Pons (tissue), 1 donor: ENCODE measurements around the gene CNN3.
"Not testable (repeated sequence)": the region's sequence is repeated elsewhere in the genome, so short reads cannot be mapped to it uniquely, and the experiment has no call there.

Experiments used
- DNase-seq: peaks from one replicate; pipeline ENCODE4 v3.0.0-alpha.2; 2016; ENCODE audit warnings: low spot score

CNN3 gene

DNA sequence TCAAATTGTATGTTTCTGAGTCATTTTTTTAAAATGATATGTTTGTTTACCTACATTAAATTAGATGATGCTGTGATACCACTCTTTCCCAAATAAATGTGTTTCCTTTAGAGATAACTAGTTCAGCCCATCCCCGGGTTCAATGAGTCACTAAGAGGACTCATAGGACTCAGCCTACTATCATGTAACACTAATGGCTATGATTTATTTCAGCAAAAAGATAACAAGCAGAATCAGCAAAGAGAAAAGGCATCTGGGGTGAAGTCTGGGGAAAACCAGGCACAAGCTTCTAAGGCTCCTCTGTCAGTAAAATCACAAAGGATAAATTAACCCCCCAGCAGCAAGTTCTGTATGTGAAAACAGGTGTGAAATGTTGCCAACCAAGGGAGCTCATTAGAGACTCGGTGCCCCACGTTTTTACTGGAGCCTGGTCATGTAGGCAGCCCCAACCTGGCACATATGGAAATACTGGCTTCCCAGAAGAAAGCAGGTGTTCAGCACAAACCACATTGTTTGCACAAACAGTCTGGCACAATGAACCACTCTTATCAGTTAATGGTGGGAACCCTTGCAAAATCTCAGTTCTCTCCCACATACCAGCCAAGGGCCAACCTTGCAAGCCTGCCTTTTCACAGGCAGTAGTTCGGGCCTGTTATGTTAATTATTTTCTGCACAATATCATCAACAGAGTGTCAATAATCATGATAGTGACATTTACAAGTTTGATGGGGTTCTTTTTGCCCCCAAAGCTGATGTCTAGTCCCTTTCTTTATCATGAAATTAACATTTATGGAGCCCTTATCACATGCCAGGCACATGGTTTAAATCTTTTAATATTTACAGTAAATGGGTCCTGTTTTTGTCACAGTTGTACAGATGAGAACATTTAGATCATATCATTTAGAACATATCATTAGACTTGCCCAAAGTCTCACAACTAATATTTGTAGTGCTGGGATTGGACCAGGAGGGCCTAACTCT lies 23.1 kb upstream of the CNN3 start:
- DNase-seq, result no peak

DNA sequence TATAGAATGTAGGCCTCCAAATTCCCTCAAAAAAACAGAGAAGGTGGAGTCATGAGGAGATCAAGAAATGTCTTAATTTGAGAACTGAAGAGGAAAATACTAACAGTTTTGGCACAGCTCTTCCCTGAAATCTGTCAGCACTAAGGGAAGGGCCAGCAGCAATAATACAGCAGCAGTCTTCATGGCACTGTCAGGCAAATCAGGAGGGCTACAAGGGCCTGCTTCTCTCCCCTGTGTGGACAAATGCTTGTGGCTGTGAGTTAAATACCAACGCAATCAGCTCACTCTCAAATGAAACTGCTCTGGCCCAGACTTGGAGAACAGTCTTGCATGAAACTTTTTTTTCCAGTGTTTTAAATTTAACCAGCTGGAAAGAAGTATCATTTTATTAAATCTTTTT lies 20.5 kb upstream of the CNN3 start:
- DNase-seq, result no peak

DNA sequence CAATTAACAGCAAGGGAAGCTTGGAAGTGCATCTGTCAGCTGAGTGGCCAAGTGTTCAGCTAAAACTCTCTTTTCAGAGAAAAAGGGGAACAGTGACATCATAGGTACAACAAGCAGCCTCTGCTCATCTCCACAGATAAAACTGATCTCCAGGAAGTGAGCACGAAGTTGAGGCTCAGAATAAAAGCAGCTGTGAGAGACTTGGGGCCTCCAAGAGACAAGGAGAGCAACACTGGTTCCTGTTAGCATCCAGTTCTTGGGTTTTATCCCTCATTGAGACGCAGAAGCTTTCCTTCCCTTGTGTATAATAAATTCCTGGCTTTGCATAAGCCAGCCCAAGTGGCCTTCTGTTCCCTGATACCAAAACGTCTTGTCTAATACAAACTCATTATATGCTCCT lies 20.0 kb upstream of the CNN3 start:
- no peak for DNase-seq

DNA sequence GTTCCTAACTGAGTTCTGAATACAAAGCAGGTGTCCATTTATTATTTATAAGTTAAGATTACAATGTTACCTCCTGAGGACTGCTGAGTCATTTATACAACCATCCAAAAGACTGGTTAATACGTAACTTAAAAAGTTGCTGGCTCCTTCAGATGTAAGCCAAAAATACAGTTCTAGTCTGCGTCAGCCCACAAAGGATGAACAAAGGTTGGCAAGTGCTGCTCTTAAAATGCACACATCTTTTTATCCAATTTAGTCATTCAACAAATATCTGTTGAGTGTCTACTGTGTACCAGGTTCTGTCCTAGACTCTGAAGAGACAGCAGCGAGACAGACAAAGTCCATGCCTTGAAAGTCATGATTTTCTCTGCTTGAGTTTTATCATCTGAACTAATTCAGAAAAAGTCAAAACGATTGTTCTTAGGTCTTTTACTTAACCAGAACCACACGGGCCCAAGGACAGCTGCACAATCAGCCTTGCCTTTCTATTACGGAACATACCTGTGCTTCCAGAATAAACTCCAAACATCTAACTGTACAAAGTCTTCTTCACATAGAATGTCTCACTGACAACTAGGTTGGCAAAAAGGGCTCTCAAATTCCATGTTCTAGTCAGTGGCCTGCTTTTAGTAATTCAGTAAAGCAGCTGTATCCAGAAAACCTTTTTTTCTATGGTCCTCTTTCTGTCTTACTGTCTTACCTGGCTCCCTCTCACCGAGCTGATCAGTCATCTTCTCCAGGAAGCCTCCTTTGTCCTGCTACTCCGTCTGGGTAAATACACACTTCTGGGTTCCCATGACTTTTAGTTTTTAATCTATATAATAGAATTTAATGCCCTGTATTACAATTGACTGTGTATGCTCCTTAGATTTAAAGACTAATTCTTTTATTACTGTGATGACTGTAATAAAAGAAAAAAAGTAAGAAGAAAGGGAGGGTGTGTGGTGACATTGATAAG lies 15.5 kb upstream of the CNN3 start:
- DNase-seq, result no peak

DNA sequence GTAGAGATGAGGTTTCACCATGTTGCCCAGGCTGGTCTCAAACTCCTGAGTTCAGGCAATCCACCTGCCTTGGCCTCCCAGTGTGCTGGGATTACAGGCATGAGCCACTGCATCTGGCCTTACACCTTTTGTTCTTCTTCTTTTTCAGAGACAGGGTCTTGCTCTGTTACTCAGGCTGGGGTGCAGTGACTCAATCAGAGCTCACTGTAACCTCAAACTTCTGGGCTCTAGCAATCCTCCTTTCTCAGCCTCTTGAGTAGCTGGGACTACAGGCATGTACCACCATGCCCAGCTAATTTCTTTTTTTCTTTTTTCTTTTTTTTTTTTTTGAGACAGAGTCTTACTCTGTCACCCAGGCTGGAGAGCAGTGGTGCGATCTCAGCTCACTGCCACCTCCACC lies 14.6 kb upstream of the CNN3 start:
- DNase-seq, result not testable (repeated sequence)

DNA sequence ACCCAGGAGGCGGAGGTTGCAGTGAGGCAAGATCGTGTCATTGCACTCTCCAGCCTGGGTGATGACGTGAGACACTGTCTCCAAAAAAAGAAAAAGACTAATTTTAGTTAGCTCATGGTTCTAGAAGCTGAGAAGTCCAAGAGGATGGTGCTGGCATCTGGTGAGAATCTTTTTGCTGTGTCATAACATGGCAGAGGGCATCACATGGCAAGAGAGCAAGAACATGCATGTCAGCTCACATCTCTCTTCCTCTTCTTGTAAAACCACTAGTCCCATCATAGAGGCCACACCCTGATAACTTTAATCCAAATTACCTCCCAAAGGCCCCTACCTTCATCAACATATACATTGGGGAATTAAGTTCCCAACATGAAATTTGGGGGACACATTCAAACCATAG lies 13.8 kb upstream of the CNN3 start:
- no peak for DNase-seq

DNA sequence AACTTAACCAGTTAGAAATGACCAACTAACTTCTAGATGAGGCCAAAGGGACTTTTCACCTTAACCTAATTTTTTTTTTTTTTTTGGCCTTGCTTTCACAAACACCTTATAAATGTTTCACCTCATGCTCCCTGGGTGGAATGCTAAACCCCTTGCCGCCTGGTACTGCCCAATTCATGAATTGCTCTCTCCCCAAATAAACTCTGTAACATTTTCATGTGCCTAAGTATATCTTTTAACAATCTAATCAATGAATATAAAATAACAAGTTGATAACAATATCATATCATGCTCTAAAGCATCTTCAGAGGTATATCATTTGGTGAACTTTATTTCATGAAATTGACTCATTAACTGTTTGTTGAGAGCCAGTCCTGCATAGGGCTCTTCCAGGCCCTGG lies 10.9 kb upstream of the CNN3 start:
- DNase-seq, result no peak

DNA sequence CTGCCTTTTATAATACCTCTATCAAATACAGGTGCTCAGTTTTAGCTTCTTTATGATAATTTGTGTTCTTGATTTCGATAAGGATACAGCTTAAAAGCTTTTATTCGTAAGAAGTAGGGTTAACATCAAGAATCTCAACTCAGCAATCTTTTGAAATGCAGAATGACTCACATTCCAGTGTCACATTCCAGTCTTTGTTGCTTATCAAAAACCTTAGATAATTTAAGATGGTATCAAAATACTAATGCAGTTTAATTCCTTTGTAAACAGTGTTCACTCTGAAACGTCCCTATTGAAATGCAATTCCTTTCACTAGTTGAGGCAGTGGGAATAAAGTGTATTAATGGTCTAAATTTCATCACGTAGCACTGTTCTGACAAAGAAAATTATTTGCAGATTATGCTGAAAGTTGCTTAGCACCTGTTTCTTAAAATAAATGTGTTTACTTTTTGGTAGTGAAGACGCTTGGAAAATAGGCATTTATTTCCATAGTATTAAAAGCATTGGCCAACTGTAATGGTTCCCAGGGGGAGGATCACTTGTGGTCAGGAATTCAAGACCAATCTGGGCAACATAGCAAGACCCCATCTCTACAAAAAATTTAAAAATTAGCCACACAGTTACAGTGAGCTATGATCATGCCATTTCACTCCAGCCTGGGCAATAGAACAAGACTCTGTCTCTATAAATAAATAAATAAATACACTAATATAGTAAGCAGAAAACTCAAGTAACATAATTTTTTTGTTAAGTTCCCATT lies 10.1 kb upstream of the CNN3 start:
- no peak for DNase-seq

DNA sequence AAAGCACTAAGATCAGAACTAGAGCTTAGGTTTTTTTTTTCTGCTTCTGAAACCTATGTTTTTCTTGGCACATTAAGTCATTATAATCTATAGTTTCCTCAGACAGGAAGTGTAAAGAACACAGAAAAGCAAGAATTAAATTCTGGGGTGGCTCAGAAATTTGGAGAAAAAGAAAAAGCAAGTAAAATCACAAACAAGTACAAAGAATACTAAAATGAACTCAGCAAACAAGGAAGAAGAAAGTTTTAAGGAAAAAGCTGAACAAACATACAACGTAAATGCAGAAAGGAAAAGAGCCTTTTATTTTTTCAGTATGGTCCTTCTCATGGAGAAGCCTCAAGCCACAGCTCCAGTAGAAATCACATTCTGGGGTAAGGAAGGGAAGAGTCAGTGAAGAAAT lies 8.6 kb upstream of the CNN3 start:
- no peak for DNase-seq

DNA sequence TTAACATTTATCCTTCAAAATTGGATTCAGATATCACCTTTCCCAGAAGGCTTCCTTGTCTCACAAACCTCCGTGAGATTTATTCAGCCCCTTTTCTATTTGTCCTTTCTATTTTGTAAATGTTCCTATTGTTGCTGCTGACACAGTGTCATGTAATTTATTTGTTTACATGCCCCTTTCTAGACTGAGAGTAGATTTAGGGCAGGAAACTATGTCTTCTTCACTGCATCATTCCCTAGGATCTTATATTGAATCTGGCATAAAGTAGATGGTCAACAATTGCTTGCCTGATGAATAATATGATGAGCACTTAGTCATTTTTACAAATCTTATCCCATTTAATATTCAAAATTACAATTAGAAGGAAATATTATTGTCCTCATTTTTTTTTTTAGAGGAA lies 8.1 kb upstream of the CNN3 start:
- DNase-seq, result no peak

DNA sequence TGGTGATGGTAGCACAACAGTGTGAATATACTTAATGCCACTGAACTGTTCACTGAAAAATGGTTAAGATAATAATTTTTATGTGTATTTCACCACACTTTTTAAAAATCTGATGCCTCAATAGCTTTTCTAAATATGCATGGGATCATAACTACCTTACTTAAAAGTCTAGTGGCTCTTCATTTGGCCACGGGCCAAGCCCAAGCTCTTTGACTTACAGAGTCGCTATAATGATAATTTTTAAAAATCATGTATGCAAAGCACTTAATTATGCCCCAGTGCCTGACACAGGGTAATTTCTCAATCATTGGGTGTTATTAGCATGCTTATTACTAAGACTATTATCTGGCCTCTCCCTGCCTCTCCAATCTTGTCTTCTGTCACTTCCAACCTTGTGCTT lies 7.6 kb upstream of the CNN3 start:
- no peak for DNase-seq

DNA sequence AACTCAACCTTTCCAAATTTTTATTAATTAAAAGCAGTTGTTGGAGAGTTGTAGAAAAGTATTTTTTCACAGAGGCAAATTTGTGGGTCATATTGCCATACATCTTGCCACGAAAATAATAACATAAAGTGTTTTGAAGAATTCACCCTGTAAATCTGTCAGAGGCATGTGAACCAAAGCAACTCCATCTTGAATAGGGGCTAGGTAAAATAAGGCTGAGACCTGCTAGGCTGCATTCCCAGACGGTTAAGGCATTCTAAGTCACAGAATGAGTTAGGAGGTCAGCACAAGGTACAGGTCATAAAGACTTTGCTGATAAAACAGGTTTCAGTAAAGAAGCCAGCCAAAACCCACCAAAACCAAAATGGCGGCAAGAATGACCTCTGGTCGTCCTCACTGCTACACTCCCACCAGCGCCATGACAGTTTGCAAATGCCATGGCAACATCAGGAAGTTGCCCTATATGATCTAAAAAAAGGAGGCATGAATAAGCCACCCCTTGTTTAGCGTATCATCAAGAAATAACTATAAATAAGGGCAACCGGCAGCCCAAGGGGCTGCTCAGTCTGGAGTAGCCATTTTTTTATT lies 4.4 kb upstream of the CNN3 start:
- DNase-seq, result no peak

DNA sequence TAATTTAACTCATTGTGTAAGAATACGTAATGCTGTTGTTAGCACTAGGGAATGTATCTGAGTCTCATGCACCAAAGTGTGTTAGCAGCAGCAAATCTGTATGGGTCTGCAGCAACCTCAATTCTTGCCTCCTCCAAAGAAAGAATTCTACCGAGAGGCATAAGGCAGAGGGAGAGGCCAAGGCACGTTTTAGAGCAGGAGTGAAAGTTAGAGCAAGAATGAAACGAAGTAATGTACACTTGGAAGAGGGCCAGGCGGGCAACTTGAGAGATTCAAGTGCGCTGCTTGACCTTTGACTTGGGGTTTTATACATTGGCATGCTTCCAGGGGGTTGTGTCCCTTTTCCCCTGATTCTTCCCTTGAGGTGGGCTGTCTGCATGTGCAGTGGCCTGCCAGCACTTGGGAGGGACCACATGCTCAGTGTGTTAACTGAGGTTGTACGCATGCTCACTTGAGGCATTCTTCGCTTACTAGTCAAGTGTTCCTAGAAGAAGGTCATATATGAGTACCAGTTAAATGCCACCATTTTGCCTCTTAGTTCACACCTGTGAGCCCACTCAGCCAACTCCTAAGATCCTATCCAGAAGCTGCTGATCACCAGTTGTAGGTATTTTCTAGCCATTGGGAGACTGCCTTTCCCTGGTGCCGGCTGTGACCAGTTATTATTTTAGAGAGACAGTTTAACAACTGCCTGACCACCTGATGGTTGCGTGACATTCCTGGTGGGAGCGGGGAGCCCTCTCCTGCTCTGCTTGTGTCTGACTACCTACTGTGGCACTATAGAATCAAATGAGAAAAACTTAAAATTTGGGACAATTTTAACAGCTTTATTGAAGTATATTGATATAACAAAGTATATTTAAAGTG lies 2.7 kb upstream of the CNN3 start:
- peak; percentile 31 for DNase-seq

DNA sequence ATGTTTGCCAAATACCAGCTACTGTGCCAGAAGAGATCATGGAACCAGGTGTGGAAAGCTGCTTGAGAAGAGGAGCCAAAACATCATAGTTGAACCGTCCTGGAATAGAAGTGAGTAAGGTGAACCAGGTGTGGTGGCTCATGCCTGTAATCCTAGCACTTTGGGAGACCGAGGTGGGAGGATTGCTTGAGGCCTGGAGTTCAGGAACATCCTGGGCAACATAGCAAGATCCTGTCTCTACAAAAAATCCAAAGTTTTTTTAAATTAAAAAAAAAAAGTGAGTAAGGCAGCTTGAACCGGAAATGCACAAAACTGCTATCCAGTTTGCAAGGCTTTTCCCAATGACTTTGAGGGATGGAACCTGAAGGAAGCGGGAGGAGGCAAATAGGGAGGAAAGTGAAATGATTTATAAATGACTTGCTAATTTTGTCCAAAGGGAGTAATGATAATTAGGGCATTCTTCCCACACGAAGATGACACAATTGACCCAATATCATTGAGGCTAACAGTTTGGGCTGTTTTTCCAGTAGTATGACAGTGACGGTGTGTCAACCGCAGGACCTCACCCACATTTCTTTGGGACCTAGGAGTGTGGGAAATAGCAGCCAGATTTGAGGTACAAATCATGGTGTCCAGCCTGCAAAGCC lies 1.5 kb upstream of the CNN3 start:
- DNase-seq, result peak; percentile 19

DNA sequence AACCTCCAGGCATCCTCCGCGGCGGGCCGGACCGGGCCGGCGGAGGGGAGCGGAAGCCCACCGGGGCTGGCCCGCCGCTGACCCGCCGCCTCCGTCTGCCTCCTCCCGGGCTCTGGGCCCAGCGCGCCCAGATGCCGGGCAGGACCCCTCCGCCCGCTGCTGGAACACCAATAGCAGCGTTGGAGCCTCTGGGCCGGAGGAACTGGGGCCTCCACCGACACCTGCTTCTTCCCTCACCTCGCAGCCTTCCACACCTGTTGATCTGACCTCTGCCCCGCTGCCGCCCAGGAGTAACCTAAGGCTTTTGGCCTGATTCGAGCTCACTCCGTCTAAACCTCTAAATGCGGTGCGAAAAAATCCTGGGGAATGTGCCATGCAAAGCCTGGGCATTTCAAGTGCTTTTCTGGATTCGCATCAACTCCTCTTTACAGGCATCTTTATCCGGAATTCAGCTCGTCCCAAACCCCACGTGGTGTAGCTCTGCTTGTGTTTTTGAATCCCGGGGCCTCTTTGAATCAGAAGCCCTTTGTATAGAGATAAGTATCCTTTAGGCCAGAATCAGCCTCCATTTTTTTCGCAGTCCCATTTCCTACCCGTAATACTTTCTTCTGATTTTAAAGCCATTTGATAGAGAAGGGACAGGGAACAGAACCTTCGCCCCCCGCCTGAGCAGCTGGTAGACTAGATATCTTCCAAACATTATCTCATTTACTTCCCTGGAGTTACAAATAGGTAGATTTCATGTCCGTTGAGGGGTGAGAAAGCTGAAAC lies 680 bp upstream of the CNN3 start:
- DNase-seq, result peak; percentile 89

DNA sequence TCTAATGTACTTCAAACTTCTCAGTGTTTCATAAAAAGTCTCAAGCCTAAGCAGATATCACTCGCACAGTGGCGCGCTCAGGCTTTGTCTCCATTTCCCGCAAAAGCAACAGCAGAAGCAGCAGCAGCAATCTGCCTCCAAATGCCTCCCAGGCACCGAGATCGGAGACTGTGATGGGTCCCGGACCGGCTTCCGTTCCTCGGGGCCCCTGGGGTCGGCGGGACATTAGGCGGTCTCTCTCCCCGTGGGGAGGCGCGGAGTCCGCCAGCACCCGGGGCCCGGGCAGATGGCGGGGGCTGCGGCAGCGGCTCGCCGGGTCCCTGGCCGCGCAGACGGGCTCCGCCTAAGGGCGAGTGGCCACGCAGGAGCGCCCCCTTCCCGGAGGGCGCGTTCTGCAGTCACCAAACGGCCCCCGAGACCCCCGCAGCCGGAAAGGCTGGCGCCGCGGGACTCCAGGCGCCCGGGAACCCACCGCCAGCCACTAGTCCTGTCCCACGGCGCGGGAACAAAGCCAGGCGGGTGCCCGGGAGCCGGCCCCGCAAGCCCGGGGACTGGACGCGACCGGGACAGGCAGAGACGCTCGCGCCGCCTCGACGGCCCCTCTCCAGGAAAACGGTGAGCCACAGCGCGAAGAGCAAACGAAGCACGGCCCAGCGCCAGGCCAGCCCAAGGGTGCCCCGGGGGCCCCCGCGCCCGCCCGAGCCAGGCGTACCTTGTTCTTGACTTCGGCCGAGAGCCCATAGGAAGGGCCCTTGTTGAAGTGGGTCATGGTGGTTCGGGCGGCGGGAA lies 590 bp downstream of the CNN3 start:
- peak; percentile 41 for DNase-seq

DNA sequence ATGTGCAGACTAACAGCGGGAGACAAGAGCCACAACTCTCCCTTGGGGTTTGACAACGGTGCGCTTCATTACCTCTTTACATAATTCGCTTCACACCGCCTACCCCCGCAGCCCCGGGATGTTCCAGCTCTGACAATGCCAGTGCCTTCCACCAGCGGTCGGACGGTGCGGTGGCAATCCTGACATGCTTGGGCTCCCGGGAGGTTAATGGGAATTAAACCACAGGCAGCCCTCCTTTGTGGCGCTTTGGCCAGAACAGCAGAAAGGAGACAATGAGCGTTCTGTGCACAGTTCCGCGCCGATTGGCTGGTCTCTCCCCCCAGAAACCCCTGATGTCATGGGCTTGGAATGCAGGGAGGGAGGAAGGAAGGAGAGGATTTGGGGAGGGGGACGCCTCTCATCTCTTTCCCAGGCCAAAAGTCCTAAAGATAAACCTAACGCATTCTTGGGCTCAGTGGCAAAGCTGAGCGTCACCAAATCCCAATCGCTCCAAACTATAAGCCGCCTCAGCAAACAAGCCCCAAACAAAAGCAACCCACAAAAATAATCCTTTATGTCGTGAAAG lies 1.3 kb downstream of the CNN3 start:
- peak; percentile 86 for DNase-seq

DNA sequence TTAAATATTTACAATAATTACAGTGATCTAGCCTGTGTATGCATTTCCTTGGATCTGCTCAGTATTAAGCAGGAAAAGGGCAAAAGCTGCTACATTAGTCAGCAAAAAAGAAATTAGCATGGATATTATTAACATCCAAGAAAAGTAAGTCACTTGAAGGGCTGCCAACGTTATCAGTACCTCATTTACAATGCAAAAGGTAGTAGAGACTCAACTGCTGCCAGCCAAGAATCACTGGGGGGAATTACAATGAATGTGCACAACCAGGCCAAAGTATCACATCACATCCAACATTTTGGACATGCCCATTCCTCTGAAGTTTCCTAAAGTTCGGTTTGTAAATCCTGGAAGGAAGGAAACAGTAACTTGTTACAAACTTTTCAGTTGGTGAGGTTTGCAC lies 1.9 kb downstream of the CNN3 start:
- DNase-seq, result peak; percentile 45
